Measurements from ENCODE around the gene PRKN. TPM values are rescaled to one million over a fixed set of nuclear protein-coding genes. Genes with fewer than 3 reads are reported as not detected.

Gene PRKN
- total RNA-seq, 4 donors from 2014 or later: 9.6 to 17.0 (median 11.6) TPM

- no peak for TF ChIP-seq CTCF (IDR thresholded peaks at IDR 0.05; ENCODE audit: low read depth)
Observed at GRCh38 chr6:161829291-161829729, 898.3 kb downstream of the PRKN start.

GRCh38 chr6:161828355-161828754 is 899.2 kb downstream of the PRKN start:
- TF ChIP-seq CTCF (IDR thresholded peaks at IDR 0.05; ENCODE audit: low read depth): no peak

GRCh38 chr6:161826512-161826911 is 901.1 kb downstream of the PRKN start:
- TF ChIP-seq CTCF (IDR thresholded peaks at IDR 0.05; ENCODE audit: low read depth): no peak

GRCh38 chr6:161817881-161818280 is 909.7 kb downstream of the PRKN start:
- TF ChIP-seq CTCF (IDR thresholded peaks at IDR 0.05; ENCODE audit: low read depth): no peak

GRCh38 chr6:161815965-161816364 is 911.6 kb downstream of the PRKN start:
- TF ChIP-seq CTCF (IDR thresholded peaks at IDR 0.05; ENCODE audit: low read depth): no peak

GRCh38 chr6:161813156-161813555 is 914.4 kb downstream of the PRKN start:
- TF ChIP-seq CTCF (IDR thresholded peaks at IDR 0.05; ENCODE audit: low read depth): no peak

- TF ChIP-seq CTCF (IDR thresholded peaks at IDR 0.05; ENCODE audit: low read depth): no peak
Observed at GRCh38 chr6:161809971-161810370, 917.6 kb downstream of the PRKN start.
